Esophagus muscularis mucosa (tissue), 4 donors: ENCODE data around the gene NFILZ. TPM values are rescaled to one million over a fixed set of nuclear protein-coding genes. Genes with fewer than 3 reads are reported as not detected.

Experiments
- DNase-seq: peaks from one replicate; pipeline ENCODE4 v3.0.0-alpha.2; 2017; ENCODE audit errors: extremely low spot score
- H3K27ac ChIP-seq, 4 donors: fragments of 200-600 bp; sonication (generic); replicated peaks in 1 of 4; 1 replicate in 3 of 4; 2 replicates in 1 of 4; pipeline ENCODE4 v1.5.1; 2016 to 2019; ENCODE audit warnings: mild to moderate bottlenecking in 1 of 4
- H3K27me3 ChIP-seq, 4 donors: fragments of 200-600 bp; sonication (generic); one replicate each; pipeline versions ENCODE4 v1.5.1 to v1.6.0; 2016 to 2019
- H3K36me3 ChIP-seq, 4 donors: fragments of 200-600 bp; sonication (generic); one replicate each; pipeline ENCODE4 v1.5.1; 2016 to 2019
- H3K4me1 ChIP-seq, 4 donors: fragments of 200-600 bp; sonication (generic); one replicate each; pipeline ENCODE4 v1.5.1; 2016 to 2019
- H3K4me3 ChIP-seq, 4 donors: fragments of 200-600 bp; sonication (generic); 1 replicate in 2 of 4; 2 replicates in 2 of 4; pipeline ENCODE4 v1.5.1; 2016 to 2019; ENCODE audit warnings: mild to moderate bottlenecking in 4 of 4, moderate library complexity in 1 of 4
- H3K9me3 ChIP-seq, 4 donors: fragments of 200-600 bp; sonication (generic); 1 replicate in 3 of 4; 2 replicates in 1 of 4; pipeline ENCODE4 v1.5.1; 2016 to 2019
- EP300 ChIP-seq: sonication (generic); formaldehyde crosslinking; IDR thresholded peaks from one replicate; pipeline ENCODE4 v1.6.1; 2017; ENCODE audit warnings: antibody characterized with exemption
- POLR2A ChIP-seq: fragments of 450-650 bp; IDR thresholded peaks from one replicate; pipeline ENCODE4 v1.6.1; 2017; ENCODE audit warnings: antibody characterized with exemption, moderate library complexity, mild to moderate bottlenecking, low read depth
- POLR2AphosphoS5 ChIP-seq, 2 donors: sonication (generic); formaldehyde crosslinking; IDR thresholded peaks; one replicate each; pipeline ENCODE4 v1.6.1; 2017; ENCODE audit warnings: antibody characterized with exemption in 2 of 2
- WGBS: methylation state at CpG from one replicate; pipeline ENCODE4 v1.1.5; 2018; 5-methylcytosine and 5-hydroxymethylcytosine counted together
- intact Hi-C: fragments of 100-400 bp; cut with DNase I; formaldehyde crosslinking; loops from one replicate; pipeline ENCODE4 v1.15.1; 2023
- total RNA-seq, 4 donors: library from RNA; depleted of rRNA; stranded (reverse); fragments of >200 nt; gene quantifications; one replicate each; pipeline versions ENCODE4 v1.1.0 to v1.2.1, GENCODE V29; 2016
- TF ChIP-seq, protein P1 (sequence below), 3 experiments: fragments of 200-600 bp in 2 of 3; fragments of 450-650 bp in 1 of 3; sonication (generic) in 2 of 3; IDR thresholded peaks; one replicate each; pipeline ENCODE4 v1.5.1; 2017 to 2019; ENCODE audit warnings: antibody characterized with exemption in 3 of 3, mild to moderate bottlenecking in 2 of 3, moderate library complexity in 1 of 3

The NFILZ gene
- total RNA-seq, 4 donors from 2014 or later, result not detected

DNA sequence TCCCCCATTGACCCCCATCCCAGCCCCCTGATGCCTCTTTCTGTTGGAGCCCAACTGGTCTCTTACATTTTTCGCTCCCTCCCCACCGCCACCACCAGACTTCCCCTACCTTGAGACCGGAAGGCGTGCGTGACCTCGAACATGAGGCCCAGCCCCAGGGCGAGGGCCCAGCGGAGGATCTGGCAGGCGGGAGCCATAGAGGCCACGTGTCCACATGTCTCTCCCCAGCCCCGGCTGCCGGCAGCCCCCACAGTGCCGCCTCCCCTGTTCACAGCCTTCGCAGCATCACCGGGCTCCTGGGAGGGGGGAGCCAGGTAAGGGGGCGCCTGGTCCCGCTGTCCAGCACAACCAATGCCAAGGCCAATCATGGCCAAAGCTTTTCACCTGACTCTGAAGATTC lies 24.9 kb upstream of the NFILZ start:
- Histone ChIP-seq H3K4me3 (no peak overlapping the region), H3K36me3 (peaks cover 5 to 50% (median 39%) of the 10 kb centered on the region in 4 donors), H3K27me3 (no peaks in the 10 kb centered on the region), H3K9me3 (peaks cover 0 to 6% (median 2%) of the 10 kb centered on the region in 4 donors), H3K27ac (no peak overlapping the region), H3K4me1 (peaks cover 9 to 36% (median 28%) of the 10 kb centered on the region in 4 donors)
- TF ChIP-seq EP300, result no peak
- no peak for TF ChIP-seq POLR2AphosphoS5 (IDR thresholded peaks at IDR 0.05)
- TF ChIP-seq, protein P1, sequence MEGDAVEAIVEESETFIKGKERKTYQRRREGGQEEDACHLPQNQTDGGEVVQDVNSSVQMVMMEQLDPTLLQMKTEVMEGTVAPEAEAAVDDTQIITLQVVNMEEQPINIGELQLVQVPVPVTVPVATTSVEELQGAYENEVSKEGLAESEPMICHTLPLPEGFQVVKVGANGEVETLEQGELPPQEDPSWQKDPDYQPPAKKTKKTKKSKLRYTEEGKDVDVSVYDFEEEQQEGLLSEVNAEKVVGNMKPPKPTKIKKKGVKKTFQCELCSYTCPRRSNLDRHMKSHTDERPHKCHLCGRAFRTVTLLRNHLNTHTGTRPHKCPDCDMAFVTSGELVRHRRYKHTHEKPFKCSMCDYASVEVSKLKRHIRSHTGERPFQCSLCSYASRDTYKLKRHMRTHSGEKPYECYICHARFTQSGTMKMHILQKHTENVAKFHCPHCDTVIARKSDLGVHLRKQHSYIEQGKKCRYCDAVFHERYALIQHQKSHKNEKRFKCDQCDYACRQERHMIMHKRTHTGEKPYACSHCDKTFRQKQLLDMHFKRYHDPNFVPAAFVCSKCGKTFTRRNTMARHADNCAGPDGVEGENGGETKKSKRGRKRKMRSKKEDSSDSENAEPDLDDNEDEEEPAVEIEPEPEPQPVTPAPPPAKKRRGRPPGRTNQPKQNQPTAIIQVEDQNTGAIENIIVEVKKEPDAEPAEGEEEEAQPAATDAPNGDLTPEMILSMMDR (IDR thresholded peaks at IDR 0.05), result no peak
- TF ChIP-seq POLR2A, result no peak
- DNase-seq, result no peak
- intact Hi-C loops, result no loop called here
- WGBS, result 94% methylated on average over 17 of the region's 17 CpGs

DNA sequence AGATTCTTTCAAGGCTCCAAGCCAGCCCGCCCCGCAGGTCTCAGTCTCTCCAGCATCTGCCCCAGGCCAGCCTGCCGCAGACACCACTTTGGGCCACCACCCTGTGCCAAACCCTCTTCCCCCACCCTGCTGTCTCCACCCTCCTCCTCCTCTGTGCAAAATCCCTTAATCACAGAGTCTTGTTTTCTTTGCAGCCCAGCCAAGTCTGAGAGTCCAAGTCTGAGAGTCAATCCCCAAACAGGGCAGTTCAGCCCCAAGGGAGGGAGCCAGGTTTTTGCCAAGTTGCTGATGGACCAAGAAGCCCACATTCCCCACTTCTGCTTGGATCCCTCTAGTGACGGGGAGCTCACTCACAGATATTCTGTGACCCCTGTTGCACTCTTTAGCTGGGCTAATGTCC lies 23.0 kb upstream of the NFILZ start:
- TF ChIP-seq, protein P1 (IDR thresholded peaks at IDR 0.05), result no peak
- TF ChIP-seq POLR2A, result no peak
- TF ChIP-seq POLR2AphosphoS5 (IDR thresholded peaks at IDR 0.05), result no peak
- no peak for TF ChIP-seq EP300
- Histone ChIP-seq H3K27ac (no peak overlapping the region), H3K9me3 (peaks cover 0 to 6% (median 2%) of the 10 kb centered on the region in 4 donors), H3K27me3 (no peaks in the 10 kb centered on the region), H3K36me3 (peaks cover 0 to 31% (median 23%) of the 10 kb centered on the region in 4 donors), H3K4me3 (no peak overlapping the region), H3K4me1 (peaks cover 14 to 51% (median 43%) of the 10 kb centered on the region in 4 donors)
- no peak for DNase-seq
- intact Hi-C loops, result no loop called here
- 68% methylated on average over 4 of the region's 4 CpGs for WGBS

DNA sequence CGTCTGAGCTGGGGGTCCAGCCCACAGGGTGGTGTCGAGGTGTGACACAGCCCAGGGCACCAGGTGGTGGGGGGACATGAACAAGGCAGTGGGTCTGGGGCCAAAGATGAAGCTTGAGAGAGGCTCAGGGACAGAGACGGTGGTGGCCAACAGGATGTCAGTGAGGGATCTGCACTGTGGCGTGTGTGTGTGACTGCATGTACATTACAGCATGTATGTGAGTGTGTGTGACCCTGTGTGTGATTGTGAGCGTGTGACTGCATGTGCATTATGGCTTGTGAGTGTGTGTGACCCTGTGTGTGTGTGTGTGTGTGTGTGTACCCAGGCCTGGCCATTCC lies 21.5 kb upstream of the NFILZ start:
- WGBS, result 57% methylated on average over 5 of the region's 5 CpGs
- peak overlapping the region; percentile 77 to 84 (median 81) for H3K27ac ChIP-seq

DNA sequence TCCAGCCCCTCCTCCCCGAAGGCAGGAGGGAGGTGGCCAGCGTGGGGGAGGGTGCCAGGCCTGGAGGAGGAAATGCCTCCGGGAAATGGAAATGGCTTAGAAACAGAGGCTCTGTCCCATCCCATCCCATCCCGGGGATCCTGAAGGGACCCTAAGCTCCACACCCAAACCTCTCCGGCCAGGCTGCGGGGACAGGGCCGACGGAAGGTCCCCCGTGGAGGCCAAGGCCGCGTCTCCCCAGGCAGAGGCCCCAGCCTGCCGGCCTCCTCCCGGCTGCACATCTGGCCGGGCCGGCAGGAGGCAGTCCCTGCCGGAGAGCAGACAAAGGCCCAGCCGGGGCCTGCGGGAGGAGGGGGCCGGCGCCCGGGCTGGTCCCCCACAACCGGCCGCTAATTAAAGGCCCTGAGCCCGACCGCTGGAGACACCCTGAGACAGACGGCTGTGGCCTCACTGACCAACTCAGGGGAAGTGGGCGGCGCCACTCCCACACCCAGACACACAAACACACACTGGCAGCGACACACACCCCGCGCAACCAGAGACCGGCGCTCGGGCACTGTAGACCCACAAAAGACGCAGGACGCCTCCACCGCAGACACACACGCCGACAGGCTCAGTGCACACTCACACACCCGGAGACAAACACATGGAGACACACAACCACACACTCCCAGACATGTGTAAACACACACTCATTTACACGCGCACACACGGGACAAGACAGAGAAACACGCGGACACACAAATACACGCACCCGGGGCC lies 21.0 kb upstream of the NFILZ start:
- peaks cover 0 to 12% (median 11%) of the 10 kb centered on the region in 4 donors for H3K36me3 ChIP-seq
- peaks cover 14 to 51% (median 43%) of the 10 kb centered on the region in 4 donors for H3K4me1 ChIP-seq
- peak overlapping the region; percentile 77 to 84 (median 81) for H3K27ac ChIP-seq
- no peak for DNase-seq
- H3K27me3 ChIP-seq, result no peaks in the 10 kb centered on the region
- intact Hi-C loops, result no loop called here
- peak overlapping the region; percentile 65 to 85 (median 69) for H3K4me3 ChIP-seq
- H3K9me3 ChIP-seq, result peaks cover 0 to 6% (median 2%) of the 10 kb centered on the region in 4 donors
- under 1% methylated on average over 22 of the region's 47 CpGs for WGBS
- TF ChIP-seq EP300, result no peak
- no peak for TF ChIP-seq POLR2A
- TF ChIP-seq, protein P1 (IDR thresholded peaks at IDR 0.05), result peak in 1 of 3 experiments; percentile 43
- peak; percentile 12 to 62 for TF ChIP-seq POLR2AphosphoS5 (IDR thresholded peaks at IDR 0.05)

More for the DNA sequence above, 21.5 kb upstream of the NFILZ start:
- peaks cover 0 to 16% (median 14%) of the 10 kb centered on the region in 4 donors for H3K36me3 ChIP-seq
- H3K4me3 ChIP-seq, result peak overlapping the region; percentile 65 to 85 (median 69)
- intact Hi-C loops, result no loop called here
- peaks cover 0 to 6% (median 2%) of the 10 kb centered on the region in 4 donors for H3K9me3 ChIP-seq
- no peak for DNase-seq
- no peak for TF ChIP-seq POLR2AphosphoS5 (IDR thresholded peaks at IDR 0.05)
- no peak for TF ChIP-seq EP300
- TF ChIP-seq POLR2A, result no peak
- TF ChIP-seq, protein P1 (IDR thresholded peaks at IDR 0.05), result no peak
- H3K27me3 ChIP-seq, result no peaks in the 10 kb centered on the region
- H3K4me1 ChIP-seq, result peaks cover 14 to 51% (median 43%) of the 10 kb centered on the region in 4 donors
